EL (cell line): Measurements from ENCODE around the gene SLC7A9.
"Not testable (repeated sequence)": the region's sequence is repeated elsewhere in the genome, so short reads cannot be mapped to it uniquely, and the experiment has no call there.

Source experiments
- DNase-seq: peaks from one replicate; pipeline ENCODE4 v3.0.0-alpha.2; 2016

SLC7A9 gene

GRCh38 chr19:32881766-32882165, 12.2 kb upstream of the SLC7A9 start:
- no peak for DNase-seq

- no peak for DNase-seq
These were observed 11.1 kb upstream of the SLC7A9 start for GRCh38 chr19:32880622-32881021.

- DNase-seq, result no peak
These were observed 10.2 kb upstream of the SLC7A9 start for GRCh38 chr19:32879741-32880140.

- no peak for DNase-seq
These were observed 9.4 kb upstream of the SLC7A9 start for GRCh38 chr19:32878988-32879387.

GRCh38 chr19:32877977-32878745, 8.6 kb upstream of the SLC7A9 start:
- no peak for DNase-seq

- DNase-seq, result no peak
These were observed 7.9 kb upstream of the SLC7A9 start for GRCh38 chr19:32877323-32877912.

- DNase-seq, result peak; percentile 86
These were observed 7.3 kb upstream of the SLC7A9 start for GRCh38 chr19:32876919-32877285.

GRCh38 chr19:32876236-32876918, 6.8 kb upstream of the SLC7A9 start:
- DNase-seq, result peak; percentile 5

GRCh38 chr19:32875428-32875827, 5.9 kb upstream of the SLC7A9 start:
- no peak for DNase-seq

GRCh38 chr19:32874605-32875004, 5.0 kb upstream of the SLC7A9 start:
- DNase-seq, result no peak

- DNase-seq, result no peak
These were observed 3.8 kb upstream of the SLC7A9 start for GRCh38 chr19:32873247-32873959.

GRCh38 chr19:32872391-32872790, 2.8 kb upstream of the SLC7A9 start:
- DNase-seq, result no peak

- DNase-seq, result no peak
These were observed 1.4 kb upstream of the SLC7A9 start for GRCh38 chr19:32870981-32871451.

- DNase-seq, result no peak
These were observed 503 bp upstream of the SLC7A9 start for GRCh38 chr19:32869966-32870573.

GRCh38 chr19:32868206-32868950, 1.2 kb downstream of the SLC7A9 start:
- no peak for DNase-seq

- DNase-seq, result not testable (repeated sequence)
These were observed 2.1 kb downstream of the SLC7A9 start for GRCh38 chr19:32867436-32867835.

GRCh38 chr19:32866564-32867265, 2.9 kb downstream of the SLC7A9 start:
- DNase-seq, result no peak

GRCh38 chr19:32866061-32866460, 3.5 kb downstream of the SLC7A9 start:
- DNase-seq, result no peak

- DNase-seq, result no peak
These were observed 4.2 kb downstream of the SLC7A9 start for GRCh38 chr19:32865326-32865725.

GRCh38 chr19:32864318-32865007, 5.1 kb downstream of the SLC7A9 start:
- no peak for DNase-seq

GRCh38 chr19:32863841-32864240, 5.7 kb downstream of the SLC7A9 start:
- DNase-seq, result no peak
